ENCODE results near the gene RAB9B. TPM values are rescaled to one million over a fixed set of nuclear protein-coding genes. Genes with fewer than 3 reads are reported as not detected.

The RAB9B gene
- total RNA-seq, 4 donors from 2014 or later, result 0.40 to 2.6 (median 1.7) TPM

GRCh38 chrX:103864886-103865534 lies 33.0 kb upstream of the RAB9B start:
- Histone ChIP-seq H3K4me1 (peaks cover 0 to 3% (median 0%) of the 10 kb centered on the region in 4 donors), H3K9me3 (no peaks in the 10 kb centered on the region), H3K4me3 (no peak overlapping the region), H3K36me3 (no peaks in the 10 kb centered on the region), H3K27me3 (no peaks in the 10 kb centered on the region), H3K27ac (no peak overlapping the region)
- TF ChIP-seq EP300 (IDR thresholded peaks at IDR 0.05; ENCODE audit: low read depth), result no peak
- TF ChIP-seq POLR2A (IDR thresholded peaks at IDR 0.05), result no peak
- TF ChIP-seq CTCF (IDR thresholded peaks at IDR 0.05), result no peak
- no peak for TF ChIP-seq POLR2AphosphoS5 (IDR thresholded peaks at IDR 0.05)
- WGBS, 2 donors (ENCODE audit: low coverage in 1 of 2), result 20 to 55% methylated on average over 1 to 5 of the region's 5 CpGs
- in situ Hi-C loops (cut with MboI; ENCODE audit: low pct_ligation_motif_present in 1 of 4, low pct_unique_long_range_greater_than_20kb in 1 of 4, low sequenced_read_pairs in 3 of 4), result no loop called here
- DNase-seq, result no peak
- intact Hi-C loops (cut with DNase I; ENCODE audit: low total_unique reads), result no loop called here

GRCh38 chrX:103864149-103864548 lies 32.1 kb upstream of the RAB9B start:
- in situ Hi-C loops (cut with MboI; ENCODE audit: low pct_ligation_motif_present in 1 of 4, low pct_unique_long_range_greater_than_20kb in 1 of 4, low sequenced_read_pairs in 3 of 4), result no loop called here
- DNase-seq, result no peak
- intact Hi-C loops (cut with DNase I; ENCODE audit: low total_unique reads), result no loop called here
- WGBS, 2 donors (ENCODE audit: low coverage in 1 of 2), result 41 to 67% methylated on average over 1 to 3 of the region's 3 CpGs
- Histone ChIP-seq H3K9me3 (no peaks in the 10 kb centered on the region), H3K4me1 (peaks cover 0 to 3% (median 0%) of the 10 kb centered on the region in 4 donors), H3K4me3 (no peak overlapping the region), H3K27ac (no peak overlapping the region), H3K27me3 (no peaks in the 10 kb centered on the region), H3K36me3 (no peaks in the 10 kb centered on the region)
- TF ChIP-seq POLR2AphosphoS5 (IDR thresholded peaks at IDR 0.05), result no peak
- no peak for TF ChIP-seq POLR2A (IDR thresholded peaks at IDR 0.05)
- no peak for TF ChIP-seq EP300 (IDR thresholded peaks at IDR 0.05; ENCODE audit: low read depth)
- TF ChIP-seq CTCF (IDR thresholded peaks at IDR 0.05), result no peak

- intact Hi-C loops (cut with DNase I; ENCODE audit: low total_unique reads), result no loop called here
- H3K4me1 ChIP-seq, result peaks cover 0 to 3% (median 0%) of the 10 kb centered on the region in 4 donors
- H3K27ac ChIP-seq, result no peak overlapping the region
- TF ChIP-seq POLR2AphosphoS5 (IDR thresholded peaks at IDR 0.05) (no peak), POLR2A (IDR thresholded peaks at IDR 0.05) (no peak), CTCF (IDR thresholded peaks at IDR 0.05) (no peak), EP300 (IDR thresholded peaks at IDR 0.05; ENCODE audit: low read depth) (no peak)
- no peaks in the 10 kb centered on the region for H3K36me3 ChIP-seq
- in situ Hi-C loops (cut with MboI; ENCODE audit: low pct_ligation_motif_present in 1 of 4, low pct_unique_long_range_greater_than_20kb in 1 of 4, low sequenced_read_pairs in 3 of 4), result no loop called here
- H3K27me3 ChIP-seq, result no peaks in the 10 kb centered on the region
- no peak for DNase-seq
- H3K9me3 ChIP-seq, result no peaks in the 10 kb centered on the region
- no peak overlapping the region for H3K4me3 ChIP-seq
Measured at GRCh38 chrX:103861200-103861599, 29.1 kb upstream of the RAB9B start.

GRCh38 chrX:103849558-103849957 lies 17.5 kb upstream of the RAB9B start:
- Histone ChIP-seq H3K27me3 (no peaks in the 10 kb centered on the region), H3K4me1 (no peaks in the 10 kb centered on the region), H3K9me3 (no peaks in the 10 kb centered on the region), H3K4me3 (no peak overlapping the region), H3K36me3 (no peaks in the 10 kb centered on the region), H3K27ac (no peak overlapping the region)
- in situ Hi-C loops (cut with MboI; ENCODE audit: low pct_ligation_motif_present in 1 of 4, low pct_unique_long_range_greater_than_20kb in 1 of 4, low sequenced_read_pairs in 3 of 4), result loop anchor here in 3 of 4 donors (25.0 kb wide), 2 partner anchors 88 to 288 kb away; no protein-coding TSS in a partner anchor
- 78 to 80% methylated on average over 1 of the region's 1 CpG for WGBS, 2 donors (ENCODE audit: low coverage in 1 of 2)
- intact Hi-C loops (cut with DNase I; ENCODE audit: low total_unique reads), result no loop called here
- TF ChIP-seq EP300 (IDR thresholded peaks at IDR 0.05; ENCODE audit: low read depth) (no peak), POLR2AphosphoS5 (IDR thresholded peaks at IDR 0.05) (no peak), POLR2A (IDR thresholded peaks at IDR 0.05) (no peak), CTCF (IDR thresholded peaks at IDR 0.05) (no peak)
- DNase-seq, result no peak

Measured in transverse colon (tissue), 4 donors.